ENCODE measurements around the gene MTARC2. TPM values are rescaled to one million over a fixed set of nuclear protein-coding genes. Genes with fewer than 3 reads are reported as not detected.
A peak's percentile ranks its signal among the peaks of the same experiment; 100 is the strongest.
"Not testable (repeated sequence)": the region's sequence is repeated elsewhere in the genome, so short reads cannot be mapped to it uniquely, and the experiment has no call there.

Gene MTARC2
- total RNA-seq, 1 experiment from 2014 or later = 16.5 TPM

GRCh38 chr1:220717800-220718640 is 30.1 kb upstream of the MTARC2 start:
- intact Hi-C loops (cut with micrococcal nuclease; ENCODE audit: unreplicated experiment) = no loop called here
- no peak overlapping the region for H3K4me3 ChIP-seq (ENCODE audit: low read depth, low read length)
- BruUV-seq (replicated peaks) = no TSS peak
- no peak for DNase-seq
- TF ChIP-seq CTCF (IDR thresholded peaks at IDR 0.05; ENCODE audit: insufficient read depth in 1 of 2, low read depth in 1 of 2, low read length in 1 of 2, severe bottlenecking in 1 of 2, unreplicated experiment in 1 of 2) = no peak
- Mint-ChIP-seq H3K4me1 (ENCODE audit: low read depth, unreplicated experiment) (no peaks in the 10 kb centered on the region), H3K36me3 (ENCODE audit: insufficient read depth, unreplicated experiment) (no peaks in the 10 kb centered on the region), H3K9me3 (ENCODE audit: unreplicated experiment) (no peaks in the 10 kb centered on the region), H3K4me3 (ENCODE audit: unreplicated experiment) (no peak overlapping the region), H3K27me3 (ENCODE audit: insufficient read depth, unreplicated experiment) (no peaks in the 10 kb centered on the region), H3K27ac (ENCODE audit: unreplicated experiment) (no peak overlapping the region)
- H3K4me1 ChIP-seq = no peaks in the 10 kb centered on the region
- ChIA-PET CTCF (no interaction called here), POLR2A (no interaction called here)
- H3K9me3 ChIP-seq = no peaks in the 10 kb centered on the region
- no peaks in the 10 kb centered on the region for H3K36me3 ChIP-seq (ENCODE audit: control insufficient read depth, insufficient read depth, low read length)
- no peaks in the 10 kb centered on the region for H3K27me3 ChIP-seq (replicated peaks; ENCODE audit: control insufficient read depth, insufficient read depth, low read length)

- H3K36me3 Mint-ChIP-seq (ENCODE audit: insufficient read depth, unreplicated experiment); DNase-seq; H3K4me3 Mint-ChIP-seq (ENCODE audit: unreplicated experiment); H3K9me3 Mint-ChIP-seq (ENCODE audit: unreplicated experiment); H3K27me3 Mint-ChIP-seq (ENCODE audit: insufficient read depth, unreplicated experiment); H3K27ac Mint-ChIP-seq (ENCODE audit: unreplicated experiment); H3K9me3 ChIP-seq; H3K4me3 ChIP-seq (ENCODE audit: low read depth, low read length); BruUV-seq (replicated peaks); intact Hi-C loops (cut with micrococcal nuclease; ENCODE audit: unreplicated experiment); H3K27me3 ChIP-seq (replicated peaks; ENCODE audit: control insufficient read depth, insufficient read depth, low read length); H3K36me3 ChIP-seq (ENCODE audit: control insufficient read depth, insufficient read depth, low read length); H3K4me1 Mint-ChIP-seq (ENCODE audit: low read depth, unreplicated experiment); H3K4me1 ChIP-seq: not testable (repeated sequence)
- ChIA-PET POLR2A (interaction anchor here (0.6 kb wide), 1 partner anchor 1136 kb away, joined by 3 read pairs; no protein-coding TSS in a partner anchor), CTCF (interaction anchor here (1.5 kb wide), 1 partner anchor 12 kb away, joined by 6 read pairs; no protein-coding TSS in a partner anchor)
Observed at GRCh38 chr1:220721266-220721665, 26.9 kb upstream of the MTARC2 start.

- TF ChIP-seq CTCF (IDR thresholded peaks at IDR 0.05; ENCODE audit: insufficient read depth in 1 of 2, low read depth in 1 of 2, low read length in 1 of 2, severe bottlenecking in 1 of 2, unreplicated experiment in 1 of 2) = peak; percentile 33 to 52
Observed at GRCh38 chr1:220726634-220727033, 21.5 kb upstream of the MTARC2 start.

More at GRCh38 chr1:220726634-220727033, 21.5 kb upstream of the MTARC2 start:
- BruUV-seq (replicated peaks) = no TSS peak
- H3K4me1 ChIP-seq = no peaks in the 10 kb centered on the region
- H3K9me3 ChIP-seq = no peaks in the 10 kb centered on the region; the same call in 1 of the 2 replicates
- CTCF ChIA-PET = no interaction called here
- Mint-ChIP-seq H3K4me1 (ENCODE audit: low read depth, unreplicated experiment) (peaks cover 7% of the 10 kb centered on the region), H3K36me3 (ENCODE audit: insufficient read depth, unreplicated experiment) (no peaks in the 10 kb centered on the region), H3K27me3 (ENCODE audit: insufficient read depth, unreplicated experiment) (peaks cover 7% of the 10 kb centered on the region), H3K27ac (ENCODE audit: unreplicated experiment) (no peak overlapping the region), H3K9me3 (ENCODE audit: unreplicated experiment) (peaks cover 10% of the 10 kb centered on the region), H3K4me3 (ENCODE audit: unreplicated experiment) (no peak overlapping the region)
- H3K4me3 ChIP-seq (ENCODE audit: low read depth, low read length) = no peak overlapping the region
- no peak for DNase-seq
- no peaks in the 10 kb centered on the region for H3K27me3 ChIP-seq (replicated peaks; ENCODE audit: control insufficient read depth, insufficient read depth, low read length)
- POLR2A ChIA-PET = no interaction called here
- intact Hi-C loops (cut with micrococcal nuclease; ENCODE audit: unreplicated experiment) = no loop called here
- no peaks in the 10 kb centered on the region for H3K36me3 ChIP-seq (ENCODE audit: control insufficient read depth, insufficient read depth, low read length)

Data from Caco-2 (cell line).